ENCODE measurements around the gene MRPS2. TPM values are rescaled to one million over a fixed set of nuclear protein-coding genes. Genes with fewer than 3 reads are reported as not detected.
"Not testable (repeated sequence)": the region's sequence is repeated elsewhere in the genome, so short reads cannot be mapped to it uniquely, and the experiment has no call there.

MRPS2 gene
- total RNA-seq, 2 experiments from 2014 or later = 50.0 to 70.6 TPM

DNA sequence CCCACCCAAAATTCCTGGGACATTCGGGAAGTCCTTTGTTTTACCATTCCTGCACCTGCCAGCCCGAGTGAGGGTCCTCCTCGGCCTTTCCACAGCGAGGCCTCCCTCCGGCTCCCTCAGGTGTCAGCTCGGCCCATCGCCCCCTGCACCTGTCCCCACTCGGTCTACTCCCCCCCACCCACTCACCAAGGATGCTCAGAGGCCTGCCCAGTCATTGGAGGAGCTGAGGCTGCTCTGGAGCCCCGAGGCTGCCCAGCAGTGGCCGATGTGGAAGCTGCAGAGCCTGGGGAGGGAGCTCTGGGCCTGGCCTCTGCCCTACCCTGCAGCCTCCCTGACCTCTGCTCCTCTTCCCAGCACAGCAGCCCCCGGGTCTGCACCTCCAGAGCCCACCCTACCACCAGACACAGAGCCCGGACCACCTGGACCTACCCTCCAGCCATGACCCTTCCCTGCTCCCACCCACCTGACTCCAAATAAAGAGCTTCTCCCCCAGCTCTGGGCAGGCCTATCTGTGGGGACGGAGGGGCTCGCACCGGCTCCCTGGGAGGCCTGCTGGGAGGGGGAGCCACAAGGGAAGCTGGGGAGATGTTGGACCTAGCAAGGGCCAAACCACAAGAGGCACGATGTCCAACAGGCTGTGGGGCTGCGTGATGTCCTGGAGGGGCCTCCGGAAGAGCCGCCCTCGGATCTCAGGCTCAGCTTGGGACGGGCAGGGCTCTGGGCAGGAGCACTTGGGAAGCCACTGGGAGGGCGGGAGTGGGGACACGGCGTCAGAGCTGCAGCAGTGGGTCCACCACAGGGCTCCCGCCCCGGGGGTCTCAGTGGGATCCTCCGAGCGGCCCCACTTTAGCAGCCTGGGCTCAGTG lies 49.2 kb downstream of the MRPS2 start:
- ATAC-seq; H3K4me3 Mint-ChIP-seq; POLR2A ChIA-PET; intact Hi-C loops (cut with DNase I, micrococcal nuclease); H3K36me3 Mint-ChIP-seq (ENCODE audit: low read depth); CTCF ChIA-PET; H3K27me3 Mint-ChIP-seq; H3K9me3 Mint-ChIP-seq (ENCODE audit: low read depth); H3K27ac Mint-ChIP-seq; H3K4me1 Mint-ChIP-seq; DNase-seq: not testable (repeated sequence)

DNA sequence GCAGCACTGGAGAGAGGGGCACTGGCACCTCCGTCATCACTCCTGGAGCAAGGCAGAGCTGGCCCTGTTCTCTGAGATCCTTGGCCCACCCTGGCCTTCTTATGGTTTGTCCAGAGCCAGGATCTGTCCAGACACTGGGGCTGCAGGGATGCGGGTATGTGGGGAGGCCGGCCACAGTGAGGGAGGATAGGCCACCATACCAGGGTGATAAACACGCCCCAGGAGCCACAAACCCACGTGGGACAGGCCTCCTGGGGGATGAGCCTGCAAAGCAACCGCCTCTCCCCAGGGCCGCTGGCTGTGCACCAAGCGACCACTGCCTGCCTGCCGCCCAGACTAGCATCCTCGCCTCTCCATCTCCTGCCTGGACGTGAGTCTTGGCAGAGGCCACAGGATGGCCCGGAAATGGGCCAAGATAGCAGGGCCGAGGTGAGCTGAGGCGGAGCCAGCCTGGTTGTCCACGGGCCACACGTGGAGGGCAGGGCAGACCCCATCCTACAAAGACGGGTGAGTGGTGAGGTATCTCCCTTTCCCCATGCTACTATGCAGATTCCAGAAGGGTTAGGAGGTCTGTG lies 49.9 kb downstream of the MRPS2 start:
- ATAC-seq = no peak
- Mint-ChIP-seq H3K4me1 (no peaks in the 10 kb centered on the region), H3K27ac (no peak overlapping the region), H3K27me3 (no peaks in the 10 kb centered on the region), H3K9me3 (ENCODE audit: low read depth) (peaks cover 4% of the 10 kb centered on the region), H3K4me3 (no peak overlapping the region), H3K36me3 (ENCODE audit: low read depth) (no peaks in the 10 kb centered on the region)
- POLR2A ChIA-PET = no interaction called here
- DNase-seq = no peak
- CTCF ChIA-PET = no interaction called here
- intact Hi-C loops (cut with DNase I, micrococcal nuclease) = no loop called here

DNA sequence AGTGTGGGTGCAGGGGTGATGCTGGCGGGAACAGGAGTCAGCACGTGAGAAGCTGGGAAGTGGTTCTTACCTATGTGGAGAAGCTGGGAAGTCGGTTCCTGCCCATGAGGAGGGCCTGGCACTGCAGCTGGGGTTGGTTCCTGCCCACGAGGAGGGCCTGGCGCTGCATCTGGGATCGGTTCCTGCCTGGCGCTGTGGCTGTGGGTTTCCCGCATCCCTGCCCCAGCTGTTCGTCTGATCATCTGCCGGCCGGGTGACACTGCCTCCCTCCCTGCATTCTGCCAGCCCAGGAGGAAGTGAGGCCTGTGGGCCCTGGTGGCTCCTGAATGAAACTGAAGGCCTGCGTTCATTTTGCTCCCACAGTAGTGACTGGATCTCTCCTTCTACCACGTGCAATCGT lies 50.5 kb downstream of the MRPS2 start:
- POLR2A ChIA-PET = no interaction called here
- Mint-ChIP-seq H3K27ac (no peak overlapping the region), H3K4me3 (no peak overlapping the region), H3K36me3 (ENCODE audit: low read depth) (no peaks in the 10 kb centered on the region), H3K9me3 (ENCODE audit: low read depth) (peaks cover 4% of the 10 kb centered on the region), H3K4me1 (no peaks in the 10 kb centered on the region), H3K27me3 (peaks cover 2% of the 10 kb centered on the region)
- ATAC-seq (no peak), DNase-seq (no peak)
- intact Hi-C loops (cut with DNase I, micrococcal nuclease) = no loop called here
- CTCF ChIA-PET = no interaction called here

DNA sequence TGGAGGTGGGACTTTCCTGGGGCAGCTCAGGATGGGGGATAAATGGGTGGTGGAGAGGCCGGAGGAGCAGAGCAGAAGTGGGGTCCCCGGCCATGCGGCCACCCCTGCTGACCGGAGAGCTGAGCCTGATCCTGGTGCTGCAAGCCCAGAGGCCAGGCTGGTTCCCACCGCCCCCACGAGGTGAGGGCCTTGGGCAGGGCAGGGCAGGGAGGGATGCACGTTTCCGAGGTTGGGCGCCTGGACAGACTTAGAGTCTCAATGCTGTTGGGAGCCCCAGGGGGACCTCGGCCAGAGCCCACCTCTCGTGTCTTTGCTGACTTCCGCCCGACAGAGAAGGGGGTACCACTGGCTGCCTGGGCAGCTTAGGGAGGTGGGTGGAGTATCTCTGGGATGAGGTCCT lies 51.0 kb downstream of the MRPS2 start:
- Mint-ChIP-seq H3K4me3 (no peak overlapping the region), H3K4me1 (no peaks in the 10 kb centered on the region), H3K36me3 (ENCODE audit: low read depth) (no peaks in the 10 kb centered on the region), H3K27me3 (peaks cover 2% of the 10 kb centered on the region), H3K27ac (no peak overlapping the region), H3K9me3 (ENCODE audit: low read depth) (peaks cover 4% of the 10 kb centered on the region)
- ChIA-PET CTCF (no interaction called here), POLR2A (no interaction called here)
- DNase-seq (no peak), ATAC-seq (no peak)
- intact Hi-C loops (cut with DNase I, micrococcal nuclease) = no loop called here

DNA sequence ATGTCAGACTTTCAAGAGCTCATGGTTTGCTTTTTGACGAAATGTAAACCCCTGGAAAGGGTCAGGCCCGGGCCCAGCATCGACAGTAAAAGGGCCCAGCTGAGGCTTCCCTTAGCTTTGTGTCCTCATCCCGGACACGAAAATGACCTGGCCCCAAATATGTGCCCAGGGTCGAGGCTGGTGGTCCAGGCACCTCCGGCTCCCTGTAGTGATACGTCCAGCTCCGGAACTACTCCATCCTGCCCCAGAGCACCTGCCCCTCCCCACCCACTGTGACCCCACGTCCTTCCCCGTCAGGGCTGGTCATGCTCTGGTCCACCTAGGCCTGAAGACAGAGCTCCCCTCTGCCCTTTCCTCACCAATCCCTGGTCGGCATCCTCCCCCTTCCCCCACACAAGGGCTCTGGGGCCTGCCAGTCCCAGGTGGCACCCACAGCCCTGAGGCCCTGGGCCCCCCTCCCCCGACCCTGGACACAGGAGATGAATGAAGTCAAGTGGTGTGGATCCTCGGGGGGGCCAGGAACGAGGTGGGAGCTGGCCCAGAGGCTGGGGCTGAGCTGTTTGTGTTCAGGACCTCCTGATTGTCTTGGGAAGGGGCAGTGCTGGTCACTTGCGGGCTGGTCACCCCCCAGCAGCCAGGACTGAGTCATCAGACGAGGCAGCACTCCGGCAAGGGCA lies 51.7 kb downstream of the MRPS2 start:
- intact Hi-C loops (cut with DNase I, micrococcal nuclease) = no loop called here
- Mint-ChIP-seq H3K4me1 (no peaks in the 10 kb centered on the region), H3K36me3 (ENCODE audit: low read depth) (no peaks in the 10 kb centered on the region), H3K27ac (no peak overlapping the region), H3K27me3 (peaks cover 2% of the 10 kb centered on the region), H3K4me3 (no peak overlapping the region), H3K9me3 (ENCODE audit: low read depth) (peaks cover 4% of the 10 kb centered on the region)
- DNase-seq (no peak), ATAC-seq (no peak)
- POLR2A ChIA-PET = no interaction called here
- CTCF ChIA-PET = no interaction called here

DNA sequence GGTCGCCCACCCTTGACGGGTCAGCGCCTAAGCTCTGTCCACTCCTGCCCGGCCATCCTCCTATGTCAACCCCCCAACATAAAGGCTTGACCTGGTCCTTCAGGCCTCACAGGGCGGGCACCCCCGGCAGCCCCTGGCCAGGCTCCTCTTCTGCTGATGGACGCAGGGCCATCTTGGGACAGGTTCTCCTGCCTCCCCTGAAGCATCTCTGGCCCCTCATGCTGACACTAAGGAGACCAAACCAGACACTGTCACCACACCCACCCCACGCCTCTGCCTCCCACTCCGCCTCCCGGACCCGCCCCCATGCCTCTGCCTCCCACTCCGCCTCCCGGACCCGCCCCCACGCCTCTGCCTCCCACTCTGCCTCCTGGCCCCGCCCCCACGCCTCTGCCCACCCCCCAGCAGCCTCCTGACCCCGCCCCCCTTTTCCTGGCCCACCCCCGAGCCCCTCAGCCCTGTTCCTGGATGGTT lies 52.3 kb downstream of the MRPS2 start:
- H3K4me3 Mint-ChIP-seq = no peak overlapping the region
- H3K4me1 Mint-ChIP-seq = no peaks in the 10 kb centered on the region
- peaks cover 4% of the 10 kb centered on the region for H3K9me3 Mint-ChIP-seq (ENCODE audit: low read depth)
- no peaks in the 10 kb centered on the region for H3K36me3 Mint-ChIP-seq (ENCODE audit: low read depth)
- ChIA-PET CTCF (no interaction called here), POLR2A (no interaction called here)
- intact Hi-C loops (cut with DNase I, micrococcal nuclease) = no loop called here
- peaks cover 2% of the 10 kb centered on the region for H3K27me3 Mint-ChIP-seq
- no peak overlapping the region for H3K27ac Mint-ChIP-seq
- ATAC-seq (no peak), DNase-seq (no peak)

Other genes starting within 250 kb of the MRPS2 start
- 1 to 10 TPM; 1.5 to 2.4 TPM for gene PPP1R26, start 20.9 kb upstream of the MRPS2 start, total RNA-seq
- gene LCN1, start 20.8 kb downstream of the MRPS2 start, total RNA-seq = not detected
- not detected for gene OBP2A, start 45.4 kb downstream of the MRPS2 start, total RNA-seq
- gene PAEP, start 61.1 kb downstream of the MRPS2 start, total RNA-seq = not detected
- not detected for gene GLT6D1, start 138.9 kb downstream of the MRPS2 start, total RNA-seq
- not detected for gene LCN9, start 162.6 kb downstream of the MRPS2 start, total RNA-seq
- not detected for gene SOHLH1, start 198.8 kb downstream of the MRPS2 start, total RNA-seq
- not detected for gene KCNT1, start 201.5 kb downstream of the MRPS2 start, total RNA-seq